ENCODE results near the gene ERC1. TPM values are rescaled to one million over a fixed set of nuclear protein-coding genes. Genes with fewer than 3 reads are reported as not detected.

The ERC1 gene
- total RNA-seq, 1 experiment from 2014 or later = 12.3 TPM

- H3K9ac ChIP-seq (ENCODE audit: low read length) = no peak overlapping the region
- no peaks in the 10 kb centered on the region for H3K27me3 ChIP-seq (ENCODE audit: low read length)
- H3K4me1 ChIP-seq (ENCODE audit: insufficient read depth, low read length) = 0 out of 2 replicates have a peak, but pooled peaks cover 4% of the 10 kb centered on the region
- no peak overlapping the region for H3K4me2 ChIP-seq (ENCODE audit: low read length)
- H3K4me3 ChIP-seq (ENCODE audit: low read length) = no peak overlapping the region
- DNase-seq (no peak), ATAC-seq (no peak)
- H3K9me2 ChIP-seq (replicated peaks; ENCODE audit: low read length) = no peaks in the 10 kb centered on the region
- intact Hi-C loops (cut with micrococcal nuclease) = loop anchor here (5.0 to 10.0 kb wide), 4 partner anchors 47 to 274 kb away; partner anchors contain the start of gene ERC1
- no peaks in the 10 kb centered on the region for H3K36me3 ChIP-seq (ENCODE audit: low read depth, low read length)
- TF ChIP-seq EZH2 (IDR thresholded peaks at IDR 0.05; ENCODE audit: low read length, unreplicated experiment) = no peak
- TF ChIP-seq, protein P1, sequence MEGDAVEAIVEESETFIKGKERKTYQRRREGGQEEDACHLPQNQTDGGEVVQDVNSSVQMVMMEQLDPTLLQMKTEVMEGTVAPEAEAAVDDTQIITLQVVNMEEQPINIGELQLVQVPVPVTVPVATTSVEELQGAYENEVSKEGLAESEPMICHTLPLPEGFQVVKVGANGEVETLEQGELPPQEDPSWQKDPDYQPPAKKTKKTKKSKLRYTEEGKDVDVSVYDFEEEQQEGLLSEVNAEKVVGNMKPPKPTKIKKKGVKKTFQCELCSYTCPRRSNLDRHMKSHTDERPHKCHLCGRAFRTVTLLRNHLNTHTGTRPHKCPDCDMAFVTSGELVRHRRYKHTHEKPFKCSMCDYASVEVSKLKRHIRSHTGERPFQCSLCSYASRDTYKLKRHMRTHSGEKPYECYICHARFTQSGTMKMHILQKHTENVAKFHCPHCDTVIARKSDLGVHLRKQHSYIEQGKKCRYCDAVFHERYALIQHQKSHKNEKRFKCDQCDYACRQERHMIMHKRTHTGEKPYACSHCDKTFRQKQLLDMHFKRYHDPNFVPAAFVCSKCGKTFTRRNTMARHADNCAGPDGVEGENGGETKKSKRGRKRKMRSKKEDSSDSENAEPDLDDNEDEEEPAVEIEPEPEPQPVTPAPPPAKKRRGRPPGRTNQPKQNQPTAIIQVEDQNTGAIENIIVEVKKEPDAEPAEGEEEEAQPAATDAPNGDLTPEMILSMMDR (conservative IDR thresholded peaks at IDR 0.05; ENCODE audit: low read depth, low read length) = no peak
- no peak for TF ChIP-seq EZH2phosphoT487 (IDR thresholded peaks at IDR 0.05; ENCODE audit: borderline replicate concordance, low read length)
- H3K9me3 ChIP-seq (ENCODE audit: low read length) = no peaks in the 10 kb centered on the region
- 0 out of 2 replicates have a peak, but pooled peaks cover 4% of the 10 kb centered on the region for H3K79me2 ChIP-seq (ENCODE audit: low read length)
- BruUV-seq (replicated peaks) = no TSS peak
- no peak overlapping the region for H3K27ac ChIP-seq (ENCODE audit: low read length)
- H4K20me1 ChIP-seq (ENCODE audit: low read length) = no peaks in the 10 kb centered on the region
- H3F3A ChIP-seq (ENCODE audit: low read length, unreplicated experiment) = no peaks in the 10 kb centered on the region
- no peak overlapping the region for H2AFZ ChIP-seq (ENCODE audit: low read length)
- CTCF ChIA-PET = no interaction called here
- POLR2A ChIA-PET (ENCODE audit: unreplicated experiment) = interaction anchor here (0.7 kb wide), 1 partner anchor 145 kb away, joined by 4 read pairs; no protein-coding TSS in a partner anchor
Observed at GRCh38 chr12:1091350-1091749, 100.3 kb downstream of the ERC1 start.

DNA sequence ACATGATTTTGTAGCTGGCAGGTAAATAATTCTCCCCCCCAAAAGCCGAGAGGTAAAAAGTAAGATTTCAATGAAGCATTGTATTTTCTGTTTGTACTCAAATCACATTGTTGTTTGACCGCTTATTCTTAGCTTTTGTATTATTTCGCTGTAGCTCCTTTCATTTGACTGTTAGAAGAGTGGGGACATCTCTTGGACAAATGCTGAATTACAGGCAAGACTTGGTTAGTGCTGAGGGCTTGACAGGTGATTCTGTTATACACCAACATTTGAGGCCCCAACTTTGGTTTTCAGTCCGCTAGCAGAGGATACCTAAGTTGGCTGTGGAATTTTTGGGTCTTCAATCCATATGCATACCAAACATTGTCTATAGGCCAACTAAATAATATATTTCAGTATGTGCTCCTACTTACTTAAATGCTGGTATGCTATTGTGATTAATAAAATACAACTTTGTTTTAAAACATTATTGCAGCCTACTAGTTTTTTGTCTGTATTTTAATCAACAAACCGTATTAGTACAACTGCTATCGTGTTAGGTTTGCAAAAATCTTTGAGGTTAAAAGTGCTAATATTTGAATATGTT lies 102.2 kb downstream of the ERC1 start:
- Histone ChIP-seq H3K4me2 (ENCODE audit: low read length) (no peak overlapping the region), H3K4me1 (ENCODE audit: insufficient read depth, low read length) (0 out of 2 replicates have a peak, but pooled peaks cover 4% of the 10 kb centered on the region), H3K9ac (ENCODE audit: low read length) (no peak overlapping the region), H4K20me1 (ENCODE audit: low read length) (no peaks in the 10 kb centered on the region), H3K27ac (ENCODE audit: low read length) (no peak overlapping the region), H2AFZ (ENCODE audit: low read length) (no peak overlapping the region), H3K79me2 (ENCODE audit: low read length) (0 out of 2 replicates have a peak, but pooled peaks cover 4% of the 10 kb centered on the region), H3K9me2 (replicated peaks; ENCODE audit: low read length) (no peaks in the 10 kb centered on the region), H3F3A (ENCODE audit: low read length, unreplicated experiment) (no peaks in the 10 kb centered on the region), H3K27me3 (ENCODE audit: low read length) (no peaks in the 10 kb centered on the region), H3K4me3 (ENCODE audit: low read length) (no peak overlapping the region), H3K9me3 (ENCODE audit: low read length) (no peaks in the 10 kb centered on the region), H3K36me3 (ENCODE audit: low read depth, low read length) (no peaks in the 10 kb centered on the region)
- ATAC-seq (peak; percentile 70), DNase-seq (peak; percentile 77)
- POLR2A ChIA-PET (ENCODE audit: unreplicated experiment) = interaction anchor here (0.6 to 1.0 kb wide), 2 partner anchors 144 to 159 kb away, joined by 3 to 41 read pairs; partner anchors contain the start of gene RAD52
- CTCF ChIA-PET = interaction anchor here (0.5 to 1.0 kb wide), 10 partner anchors 15 to 481 kb away, joined by 3 to 9 read pairs (median 3); partner anchors contain the start of gene RAD52
- intact Hi-C loops (cut with micrococcal nuclease) = loop anchor here (5.0 to 10.0 kb wide), 4 partner anchors 48 to 276 kb away; partner anchors contain the start of gene ERC1
- TF ChIP-seq, protein P1 (conservative IDR thresholded peaks at IDR 0.05; ENCODE audit: low read depth, low read length) = peak; percentile 82
- no peak for TF ChIP-seq EZH2 (IDR thresholded peaks at IDR 0.05; ENCODE audit: low read length, unreplicated experiment)
- TF ChIP-seq EZH2phosphoT487 (IDR thresholded peaks at IDR 0.05; ENCODE audit: borderline replicate concordance, low read length) = no peak
- BruUV-seq (replicated peaks) = no TSS peak

DNA sequence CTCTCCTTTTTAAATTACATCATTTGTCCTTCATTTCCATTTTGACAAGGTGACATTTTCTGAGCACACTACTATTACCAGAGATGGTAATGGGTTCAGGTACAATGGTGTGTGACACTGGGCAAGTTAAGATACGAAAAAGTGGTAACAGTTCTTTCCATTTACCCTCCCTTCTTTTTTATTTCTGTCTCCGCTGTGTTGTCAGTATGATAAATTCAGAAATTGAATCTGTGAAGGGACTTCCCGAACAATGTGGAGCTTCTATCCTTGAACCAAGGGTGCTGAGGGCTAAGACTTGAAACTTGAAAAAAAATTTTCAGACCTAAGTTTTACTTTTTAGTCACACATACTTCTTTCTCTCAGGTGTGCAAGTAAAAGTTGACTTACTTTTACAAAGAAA lies 103.7 kb downstream of the ERC1 start:
- DNase-seq (no peak), ATAC-seq (no peak)
- H2AFZ ChIP-seq (ENCODE audit: low read length) = no peak overlapping the region
- POLR2A ChIA-PET (ENCODE audit: unreplicated experiment) = no interaction called here
- CTCF ChIA-PET = no interaction called here
- no TSS peak for BruUV-seq (replicated peaks)
- no peaks in the 10 kb centered on the region for H4K20me1 ChIP-seq (ENCODE audit: low read length)
- H3K4me3 ChIP-seq (ENCODE audit: low read length) = no peak overlapping the region
- H3K4me1 ChIP-seq (ENCODE audit: insufficient read depth, low read length) = 0 out of 2 replicates have a peak, but pooled peaks cover 4% of the 10 kb centered on the region
- no peaks in the 10 kb centered on the region for H3K9me3 ChIP-seq (ENCODE audit: low read length)
- no peaks in the 10 kb centered on the region for H3K9me2 ChIP-seq (replicated peaks; ENCODE audit: low read length)
- H3K4me2 ChIP-seq (ENCODE audit: low read length) = no peak overlapping the region
- H3F3A ChIP-seq (ENCODE audit: low read length, unreplicated experiment) = no peaks in the 10 kb centered on the region
- H3K9ac ChIP-seq (ENCODE audit: low read length) = no peak overlapping the region
- intact Hi-C loops (cut with micrococcal nuclease) = loop anchor here (5.0 to 10.0 kb wide), 4 partner anchors 50 to 277 kb away; partner anchors contain the start of gene ERC1
- H3K36me3 ChIP-seq (ENCODE audit: low read depth, low read length) = no peaks in the 10 kb centered on the region
- 0 out of 2 replicates have a peak, but pooled peaks cover 4% of the 10 kb centered on the region for H3K79me2 ChIP-seq (ENCODE audit: low read length)
- no peak overlapping the region for H3K27ac ChIP-seq (ENCODE audit: low read length)
- H3K27me3 ChIP-seq (ENCODE audit: low read length) = no peaks in the 10 kb centered on the region
- TF ChIP-seq EZH2phosphoT487 (IDR thresholded peaks at IDR 0.05; ENCODE audit: borderline replicate concordance, low read length) = no peak
- TF ChIP-seq EZH2 (IDR thresholded peaks at IDR 0.05; ENCODE audit: low read length, unreplicated experiment) = no peak
- TF ChIP-seq, protein P1 (conservative IDR thresholded peaks at IDR 0.05; ENCODE audit: low read depth, low read length) = no peak
